HG03575 (cell line): ENCODE data around the gene NAT14.
"Not testable (repeated sequence)": the region's sequence is repeated elsewhere in the genome, so short reads cannot be mapped to it uniquely, and the experiment has no call there.

ENCODE experiments used
- ATAC-seq: cut with Tn5 transposase; IDR thresholded peaks from one replicate; pipeline ENCODE4 v1.9.1; 2021; ENCODE audit not compliant: unreplicated experiment, insufficient number of reproducible peaks, low FRiP score; ENCODE audit errors: extremely low read depth

NAT14 gene

GRCh38 chr19:55526216-55527196 is 41.5 kb downstream of the NAT14 start:
- no peak for ATAC-seq

DNA sequence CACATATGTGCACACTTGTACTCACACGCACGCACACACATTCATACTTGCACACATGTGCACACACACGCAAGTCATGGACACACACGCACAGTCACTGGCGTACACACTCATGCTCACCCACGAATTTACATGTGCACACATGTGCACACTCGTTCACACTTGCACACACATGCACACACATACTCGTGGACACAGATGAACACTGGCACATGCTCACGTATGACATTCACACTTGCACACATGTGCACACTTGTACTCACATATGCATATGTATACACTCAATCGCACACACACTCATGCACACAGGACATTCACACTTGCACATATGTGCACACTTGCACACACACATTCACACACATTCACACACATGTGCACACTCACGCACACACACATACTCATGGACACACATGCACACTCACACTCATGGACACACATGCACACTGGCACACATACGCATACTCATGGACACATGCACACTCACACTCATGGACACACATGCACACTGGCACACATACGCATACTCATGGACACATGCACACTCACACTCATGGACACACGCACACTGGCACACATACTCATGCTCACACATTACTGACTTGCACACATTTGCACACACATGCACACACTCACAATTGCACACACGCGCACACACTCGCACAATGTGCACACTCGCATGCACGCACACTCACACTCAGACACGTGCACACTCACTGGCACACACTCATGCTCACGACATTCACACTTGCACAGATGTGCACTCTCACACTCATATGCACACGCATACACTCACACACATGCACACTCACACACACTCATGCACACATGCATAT is 42.4 kb downstream of the NAT14 start:
- no peak for ATAC-seq

DNA sequence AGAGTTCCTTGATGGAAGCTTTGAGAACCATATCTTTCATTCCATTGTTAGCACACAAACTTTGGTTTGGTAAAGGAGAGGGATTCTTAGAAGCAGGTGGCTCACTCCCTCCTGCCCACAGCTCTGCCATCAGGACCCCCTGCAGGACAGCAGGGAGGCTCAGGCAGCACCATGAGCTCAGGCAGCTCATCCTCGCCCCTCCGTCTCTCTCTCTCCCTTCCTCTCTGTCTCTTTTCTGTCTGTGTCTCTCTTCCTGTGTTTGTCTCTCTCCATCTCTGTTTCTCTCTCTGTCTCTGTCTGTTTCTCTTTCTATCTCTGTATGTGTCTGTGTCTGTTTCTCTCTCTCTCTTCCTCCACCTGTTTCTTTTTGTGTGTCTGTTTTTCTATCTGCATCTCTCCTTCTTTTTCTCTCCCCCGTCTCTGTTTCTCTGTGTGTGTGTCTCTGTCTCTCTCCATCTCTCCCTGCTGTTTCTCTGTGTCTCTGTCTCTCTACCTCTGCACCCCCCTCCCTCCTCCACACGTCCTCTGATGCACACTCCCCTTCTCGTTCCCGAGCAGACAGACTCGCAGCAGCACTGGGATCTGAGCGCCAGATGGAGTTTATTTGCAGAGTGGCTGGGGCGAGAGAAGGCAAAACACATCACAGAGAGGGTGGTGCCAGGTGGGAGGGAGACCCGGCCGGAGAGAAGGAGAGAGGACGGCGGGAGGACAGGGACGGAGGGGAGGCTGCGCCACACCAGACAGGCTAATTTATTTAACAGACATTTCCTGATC is 43.2 kb downstream of the NAT14 start:
- ATAC-seq, result no peak

- no peak for ATAC-seq
Observed at GRCh38 chr19:55529636-55530234, 44.7 kb downstream of the NAT14 start.

DNA sequence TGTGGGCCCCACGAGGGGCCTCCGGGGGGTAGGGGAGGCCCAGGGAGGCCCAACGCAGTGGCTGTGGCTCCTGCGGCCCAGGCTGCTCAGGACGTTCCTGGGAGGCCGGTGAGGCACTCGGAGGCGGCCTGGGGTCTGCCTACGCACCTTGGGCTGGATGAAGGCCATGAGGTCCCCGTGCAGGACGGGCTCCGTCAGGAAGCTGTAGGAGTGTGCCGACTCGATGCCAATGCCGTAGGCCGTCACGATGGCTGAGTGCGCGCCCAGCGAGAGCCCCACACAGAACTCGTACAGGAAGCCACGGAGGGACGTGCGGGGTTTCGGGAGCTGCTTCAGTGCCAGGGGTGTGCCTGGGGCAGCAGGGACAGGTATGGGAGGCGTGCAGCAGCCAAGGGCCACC is 46.0 kb downstream of the NAT14 start:
- ATAC-seq, result no peak

DNA sequence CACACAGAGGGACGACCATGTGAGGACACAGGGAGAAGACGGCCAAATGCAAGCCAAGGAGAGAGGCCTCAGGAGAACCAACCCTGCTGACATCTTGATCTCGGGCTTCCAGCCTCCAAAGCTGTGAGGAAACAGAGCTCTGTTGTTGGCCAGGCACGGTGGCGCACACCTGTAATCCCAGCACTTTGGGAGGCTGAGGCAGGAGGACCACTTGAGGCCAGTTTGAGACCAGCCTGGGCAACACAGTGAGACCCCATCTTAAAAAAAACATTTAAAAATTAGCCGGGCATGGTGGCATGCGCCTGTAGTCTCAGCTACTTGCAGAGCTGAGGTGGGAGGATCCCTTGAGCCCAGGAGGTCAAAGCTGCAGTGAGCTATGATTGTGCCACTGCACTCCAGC is 49.3 kb downstream of the NAT14 start:
- ATAC-seq, result not testable (repeated sequence)

DNA sequence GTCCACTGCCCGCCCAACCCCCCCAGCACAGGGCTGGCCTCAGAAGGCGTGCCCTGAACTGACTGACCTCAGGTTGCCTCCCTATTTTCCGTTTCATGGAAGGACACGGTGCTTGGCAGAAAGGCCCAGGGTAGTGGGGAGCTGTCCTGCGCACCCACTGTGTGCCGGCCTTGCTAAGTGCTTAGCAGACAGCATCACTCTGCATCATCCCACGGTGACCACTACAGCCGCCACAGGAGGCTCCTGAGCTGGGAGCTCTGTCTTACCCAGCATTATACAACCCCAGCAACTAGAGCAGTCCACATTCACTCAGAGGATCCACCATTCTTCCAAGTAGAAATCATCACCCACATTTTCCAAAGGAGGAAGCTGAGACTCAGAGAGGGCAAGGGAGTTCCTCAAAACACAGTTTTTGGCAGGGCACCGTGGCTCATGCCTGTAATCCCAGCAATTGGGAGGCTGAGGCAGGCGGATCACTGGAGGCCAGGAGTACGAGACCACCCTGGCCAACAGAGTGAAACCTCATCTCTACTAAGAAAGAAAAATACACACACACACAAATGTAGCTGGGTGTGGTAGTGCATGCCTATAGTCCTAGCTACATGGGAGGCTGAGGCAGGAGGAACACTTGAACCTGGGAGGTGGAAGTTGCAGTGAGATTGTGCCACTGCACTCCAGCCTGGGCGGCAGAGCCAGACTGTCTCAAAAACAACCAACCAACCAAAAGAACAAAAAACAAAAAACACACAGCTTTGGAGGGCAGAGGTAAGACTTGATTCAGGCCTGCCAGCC is 50.4 kb downstream of the NAT14 start:
- no peak for ATAC-seq

DNA sequence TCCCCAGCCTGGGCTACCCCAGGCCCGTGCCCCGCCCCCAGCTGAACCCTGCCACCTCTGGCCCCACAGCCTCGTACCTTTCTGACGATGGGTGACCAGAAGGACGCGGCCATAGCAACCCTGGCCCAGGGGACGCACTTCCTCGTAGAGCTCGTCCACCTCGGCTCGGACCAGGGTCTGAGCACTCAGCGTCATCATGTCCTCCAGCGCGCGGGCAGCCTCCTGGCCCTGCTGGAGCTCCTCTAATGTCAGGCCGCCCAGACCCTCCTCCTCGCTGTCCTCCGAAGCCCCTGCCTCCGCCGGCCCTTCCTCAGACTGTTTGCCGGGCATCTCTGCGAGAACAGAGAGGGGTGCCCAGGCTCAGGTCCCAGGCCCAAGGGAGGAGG is 51.0 kb downstream of the NAT14 start:
- ATAC-seq, result no peak

DNA sequence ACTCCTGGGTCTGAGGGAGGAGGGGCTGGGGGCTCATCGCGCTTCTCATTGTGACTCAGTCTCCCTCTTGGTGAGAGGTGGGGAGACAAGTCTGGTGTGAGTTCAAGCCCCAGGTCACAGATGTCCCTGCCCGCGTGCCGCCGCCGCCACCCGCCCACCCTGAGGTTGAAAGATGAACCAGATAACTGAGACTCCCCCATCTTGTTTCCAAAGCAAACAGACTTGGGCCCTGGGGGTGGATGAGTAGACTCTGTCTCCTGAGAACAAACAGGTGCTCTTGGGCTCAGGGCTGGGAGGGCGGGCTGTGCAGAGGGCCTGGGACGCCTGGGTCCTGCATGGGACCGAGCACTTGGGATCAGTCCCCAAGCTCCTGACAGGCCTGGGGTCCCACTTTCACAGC is 51.4 kb downstream of the NAT14 start:
- no peak for ATAC-seq
